Activated CD4-positive, alpha-beta T cell treated with anti-CD3 and anti-CD28 coated beads, Interleukin-2, amount 50 U/mL, for 24 hours (primary cell): ENCODE results near the gene PET100.

Experiments
- DNase-seq, 2 donors: peaks; one replicate each; pipeline ENCODE4 v3.0.0-alpha.2; 2020; ENCODE audit warnings: low read depth in 1 of 2, low spot score in 1 of 2

The PET100 gene

GRCh38 chr19:7677669-7678311 is 48.2 kb downstream of the PET100 start:
- no peak for DNase-seq

- DNase-seq: peak; percentile 43 to 65
These were observed 49.6 kb downstream of the PET100 start for GRCh38 chr19:7678971-7679751.

- DNase-seq: no peak
These were observed 50.4 kb downstream of the PET100 start for GRCh38 chr19:7679771-7680605.

GRCh38 chr19:7680606-7681339 is 51.2 kb downstream of the PET100 start, which contains the start of gene TRAPPC5:
TRAPPC5 (plus strand) TSS chr19:7680833; CDS start chr19:7682254, 1,421 bp downstream.
- DNase-seq: peak; percentile 75 to 76
